HG02610 (cell line): ENCODE measurements around the gene MCM8.
"Not testable (repeated sequence)": the region's sequence is repeated elsewhere in the genome, so short reads cannot be mapped to it uniquely, and the experiment has no call there.

Source experiments
- ATAC-seq: cut with Tn5 transposase; IDR thresholded peaks from one replicate; pipeline ENCODE4 v1.9.1; 2021; ENCODE audit warnings: mild to moderate bottlenecking, moderate library complexity; ENCODE audit not compliant: unreplicated experiment

The MCM8 gene

DNA sequence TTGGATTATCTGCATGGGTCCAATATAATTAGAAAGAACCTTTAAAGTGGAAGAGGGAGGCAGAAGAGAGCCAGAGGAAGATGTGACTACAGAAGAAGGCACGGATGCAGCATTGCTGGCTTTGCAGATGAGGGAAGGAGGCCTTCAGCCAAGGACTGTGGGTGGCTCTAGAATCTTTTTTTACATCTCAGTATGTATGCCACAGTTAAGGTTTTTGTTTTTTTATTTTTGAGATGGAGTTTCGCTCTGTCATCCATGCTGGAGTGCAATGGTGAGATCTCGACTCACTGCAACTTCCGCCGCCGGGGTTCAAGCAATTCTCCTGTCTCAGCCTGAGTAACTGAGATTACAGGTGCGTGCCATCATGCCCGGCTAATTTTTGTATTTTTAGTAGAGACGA is 49.3 kb downstream of the MCM8 start:
- no peak for ATAC-seq

DNA sequence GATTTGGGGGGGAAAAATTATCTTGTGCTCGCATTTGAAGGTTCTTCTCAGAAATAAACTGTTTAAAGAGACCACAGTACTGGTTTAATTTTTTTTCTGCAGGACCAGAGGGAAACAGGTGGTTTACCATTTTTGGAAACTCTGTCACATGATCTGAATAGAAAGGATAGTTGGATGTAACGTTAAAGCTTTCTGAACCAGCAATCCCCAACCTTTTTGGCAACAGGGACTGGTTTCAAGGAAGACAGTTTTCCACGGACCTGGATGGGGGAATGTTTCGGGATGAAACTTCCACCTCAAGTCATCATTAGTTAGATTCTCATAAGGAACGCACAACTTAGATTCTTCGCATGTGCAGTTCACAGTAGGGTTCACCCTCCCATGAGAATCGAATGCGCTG is 50.4 kb downstream of the MCM8 start:
- no peak for ATAC-seq

DNA sequence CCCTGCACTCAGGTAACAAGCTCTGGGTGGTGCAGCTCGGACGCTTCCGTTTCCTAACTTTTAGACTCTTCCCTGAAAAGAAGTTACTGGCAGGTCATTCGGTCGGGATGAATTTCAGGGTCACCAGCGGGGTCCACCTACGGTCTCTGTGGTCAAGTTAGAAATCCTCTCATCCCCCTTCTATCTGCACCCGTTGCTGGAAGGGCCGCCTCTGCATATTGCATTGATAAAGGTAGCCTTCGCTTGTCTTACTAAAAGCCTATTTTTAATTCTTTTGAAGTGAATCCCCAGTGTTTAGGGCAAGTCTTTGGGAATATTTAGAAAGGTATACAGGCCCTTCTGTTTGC is 56.1 kb downstream of the MCM8 start:
- no peak for ATAC-seq

DNA sequence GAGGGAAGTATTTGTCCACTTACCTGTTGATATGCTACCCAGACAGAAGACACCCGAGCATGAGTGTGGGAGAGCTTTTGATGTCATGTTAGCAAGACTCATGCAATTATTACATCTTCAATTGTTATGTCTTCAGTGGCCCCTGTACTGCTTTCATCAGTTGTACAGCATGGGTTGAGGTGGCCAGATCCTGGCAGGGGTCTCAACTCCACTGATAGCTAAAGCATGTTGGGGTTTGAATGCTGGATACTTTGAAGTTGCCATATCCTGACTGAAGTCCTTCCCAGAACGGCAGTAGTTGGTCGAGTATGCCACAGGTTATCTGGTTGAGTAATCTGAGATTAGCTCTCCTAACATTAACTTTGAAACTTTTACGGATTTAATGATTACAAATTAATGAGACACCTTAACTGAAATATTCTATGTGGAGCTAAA is 56.7 kb downstream of the MCM8 start:
- no peak for ATAC-seq

DNA sequence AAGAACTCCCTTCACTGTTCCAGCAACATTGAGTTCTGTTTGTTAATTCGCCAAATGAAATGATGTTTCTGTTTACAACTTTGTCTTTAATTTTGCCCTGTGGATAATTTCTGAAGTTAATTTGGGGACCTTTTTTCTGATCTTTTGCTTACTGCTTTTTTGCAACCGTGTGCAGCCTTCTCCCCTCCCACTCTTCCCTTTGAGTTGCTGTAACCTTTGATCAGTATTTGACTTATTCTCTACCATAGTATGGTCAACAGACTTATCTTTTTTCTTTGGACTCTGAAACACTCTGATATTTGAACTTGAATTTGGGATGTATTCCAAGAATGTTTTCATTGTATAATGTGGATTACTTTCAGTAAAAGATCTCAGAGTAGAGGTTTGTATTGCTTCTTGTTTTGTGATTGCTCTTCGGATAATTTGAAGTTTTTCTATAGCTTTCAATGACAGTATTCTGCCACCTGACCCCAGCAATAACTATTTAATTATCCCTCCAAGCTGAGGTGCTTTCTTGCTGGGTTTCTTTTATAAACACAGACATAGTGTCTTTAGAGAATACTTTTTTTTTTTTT is 57.2 kb downstream of the MCM8 start:
- ATAC-seq: no peak

DNA sequence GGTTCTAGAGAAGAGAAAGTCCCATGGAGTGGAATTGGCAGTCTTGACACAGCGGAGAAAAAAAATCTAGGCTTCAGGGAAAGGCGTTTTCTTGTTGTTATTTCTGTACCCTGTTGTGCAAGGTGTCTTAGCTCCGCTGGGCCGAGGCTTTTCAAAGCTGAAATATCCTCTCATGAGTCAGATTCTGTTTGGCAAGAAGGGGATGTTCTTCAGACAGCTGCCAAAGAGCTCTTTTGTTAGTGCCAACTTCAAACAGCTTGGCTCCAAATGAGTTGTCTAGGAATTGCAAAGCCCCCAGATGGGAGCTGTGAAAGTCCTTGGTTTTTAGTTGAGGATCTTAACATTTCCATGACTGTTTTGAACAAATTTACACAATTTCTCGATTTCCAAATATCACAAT is 57.8 kb downstream of the MCM8 start:
- ATAC-seq: no peak

DNA sequence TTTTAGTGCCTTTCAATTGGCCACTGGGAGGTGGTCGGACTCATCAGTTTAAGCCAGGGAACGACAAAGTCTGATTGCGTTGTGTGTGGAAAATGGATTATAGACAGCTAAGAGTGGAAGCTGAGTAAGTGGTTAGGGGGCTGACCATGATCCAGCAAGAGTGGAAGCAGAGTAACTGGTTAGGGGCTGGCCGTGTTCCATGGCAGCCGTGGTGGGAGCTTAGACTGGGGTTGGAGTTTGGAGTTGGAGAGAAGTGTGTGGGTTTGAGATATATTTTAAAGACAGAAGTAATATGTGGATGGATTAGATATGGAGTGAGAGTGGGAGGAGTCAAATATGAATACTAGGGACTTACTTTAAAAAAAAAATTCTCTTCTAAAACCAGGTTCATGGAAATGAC is 61.7 kb downstream of the MCM8 start:
- ATAC-seq: no peak

DNA sequence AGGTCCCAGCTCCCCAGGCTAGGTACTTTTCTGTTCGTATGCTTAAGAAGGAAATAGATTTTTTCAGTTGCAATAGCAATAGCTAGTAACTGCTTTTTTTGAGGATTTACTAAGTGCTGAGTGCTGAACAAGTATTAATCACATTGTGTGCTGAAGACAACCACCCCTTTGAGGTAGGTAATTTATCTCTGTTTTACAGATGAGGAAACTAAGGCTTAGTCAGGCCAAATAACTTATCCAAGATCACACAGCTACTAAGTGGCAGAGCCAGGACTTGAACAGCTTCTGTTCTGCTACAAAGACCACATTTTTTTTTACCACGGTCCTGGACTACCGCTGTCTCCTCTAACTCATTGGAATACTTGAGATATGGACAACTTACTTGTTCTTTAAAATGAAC is 63.6 kb downstream of the MCM8 start:
- no peak for ATAC-seq

DNA sequence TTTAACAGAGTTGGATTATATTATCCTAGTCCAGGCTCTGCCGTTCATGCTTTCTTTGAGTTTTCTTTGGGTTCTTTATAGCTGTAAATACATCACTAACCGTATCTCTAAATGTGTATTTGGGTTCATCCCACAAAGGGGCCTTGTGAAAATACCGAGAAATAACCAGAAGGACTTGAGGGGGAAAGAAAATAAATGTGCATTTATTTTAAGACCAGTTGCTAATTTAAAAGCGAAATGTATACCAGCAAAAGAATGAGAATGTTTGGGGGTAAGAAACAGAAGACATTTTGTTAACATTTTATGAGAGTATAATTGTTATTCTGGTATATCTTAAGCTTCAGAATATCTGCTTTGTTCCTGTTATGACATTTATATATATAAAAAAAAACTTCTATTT is 64.5 kb downstream of the MCM8 start:
- no peak for ATAC-seq

DNA sequence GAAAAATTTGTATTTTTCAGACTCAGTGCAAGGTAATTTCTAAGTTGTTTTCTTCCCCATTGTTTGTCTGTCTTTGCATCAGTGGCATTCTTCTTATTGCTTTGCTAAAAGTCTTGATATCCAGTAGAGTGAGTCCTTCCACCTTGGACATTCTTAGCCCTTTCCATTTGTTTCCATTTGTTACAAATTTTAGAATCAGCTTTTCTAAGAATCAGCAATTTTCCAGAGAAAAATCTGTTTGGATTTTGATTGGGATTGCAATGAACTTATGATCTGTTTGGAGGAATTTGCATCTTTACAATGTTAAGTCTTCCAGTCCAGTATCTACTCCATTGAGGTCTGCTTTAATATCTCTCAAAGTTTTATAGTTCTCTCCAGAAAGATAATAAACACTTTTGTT is 67.0 kb downstream of the MCM8 start:
- ATAC-seq: no peak

DNA sequence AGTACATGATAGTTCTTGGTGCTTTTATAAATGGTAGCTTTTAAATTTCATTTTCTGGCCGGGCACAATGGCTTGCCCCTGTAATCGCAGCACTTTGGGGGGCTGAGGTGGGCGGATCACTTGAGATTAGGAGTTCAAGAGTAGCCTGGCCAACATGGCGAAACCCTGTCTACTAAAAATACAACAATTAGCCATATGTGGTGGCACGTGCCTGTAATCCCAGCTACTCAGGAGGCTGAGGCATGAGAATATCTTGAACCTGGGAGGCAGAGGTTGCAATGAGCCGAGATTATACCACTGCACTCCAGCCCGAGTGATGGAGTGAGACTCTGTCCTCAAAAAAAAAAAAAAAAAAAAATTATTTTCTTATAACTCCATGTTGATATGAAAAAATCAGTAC is 67.4 kb downstream of the MCM8 start:
- no peak for ATAC-seq

DNA sequence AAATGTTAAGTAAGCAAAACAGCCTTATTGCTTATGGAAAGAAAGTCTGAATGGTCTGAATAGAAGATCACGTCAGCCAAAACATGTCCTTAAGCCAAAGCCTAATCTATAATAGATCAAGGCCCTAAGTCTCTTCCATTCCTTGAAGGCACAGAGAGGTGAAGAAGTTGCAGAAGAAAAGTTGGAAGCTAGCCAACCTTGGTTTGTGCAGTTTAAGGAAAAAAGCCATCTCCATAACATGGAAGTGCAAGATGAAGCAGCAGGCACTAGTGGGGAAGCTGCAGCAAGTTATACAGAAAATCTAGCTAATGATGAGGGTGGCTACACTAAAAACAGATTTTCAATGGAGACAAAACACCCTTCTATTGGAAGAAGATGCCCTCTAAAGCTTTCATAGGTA is 74.3 kb downstream of the MCM8 start:
- no peak for ATAC-seq

DNA sequence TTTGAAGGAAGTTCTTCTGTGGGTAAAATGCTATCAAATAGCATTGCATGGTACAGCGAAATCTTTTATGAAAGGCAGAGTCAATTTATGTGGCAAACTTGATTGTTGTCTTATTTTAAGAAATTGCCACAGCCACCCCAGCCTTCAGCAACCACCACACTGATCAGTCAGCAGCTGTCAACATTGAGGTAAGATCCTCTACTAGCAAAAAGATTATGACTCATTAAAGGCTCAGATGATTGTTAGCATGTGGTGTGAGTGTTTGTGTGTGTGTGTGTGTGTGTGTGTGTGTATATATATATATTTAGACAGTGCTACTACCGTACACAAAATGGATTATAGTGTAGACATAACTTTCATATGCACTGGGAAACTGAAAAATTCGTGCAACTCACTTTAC is 75.6 kb downstream of the MCM8 start:
- no peak for ATAC-seq

DNA sequence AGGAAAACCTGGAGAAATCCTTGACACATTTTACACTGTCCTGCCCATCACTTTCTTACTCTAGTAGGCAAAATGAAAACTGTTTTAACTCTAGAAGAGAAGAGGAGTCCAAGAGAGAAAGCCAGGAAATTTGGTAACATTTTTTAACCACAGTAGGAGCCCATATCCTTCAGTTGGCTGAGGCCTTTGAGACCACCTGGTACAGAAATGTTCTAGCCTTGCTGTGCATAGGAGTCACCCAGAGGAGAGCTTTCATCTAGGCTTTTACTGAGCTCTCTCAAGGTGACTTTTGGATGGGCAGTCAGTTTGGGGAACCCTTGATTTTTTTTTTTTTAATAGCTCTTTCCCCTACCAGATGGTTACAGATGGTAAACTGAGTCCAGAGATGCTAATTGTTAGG is 78.4 kb downstream of the MCM8 start:
- ATAC-seq: no peak

DNA sequence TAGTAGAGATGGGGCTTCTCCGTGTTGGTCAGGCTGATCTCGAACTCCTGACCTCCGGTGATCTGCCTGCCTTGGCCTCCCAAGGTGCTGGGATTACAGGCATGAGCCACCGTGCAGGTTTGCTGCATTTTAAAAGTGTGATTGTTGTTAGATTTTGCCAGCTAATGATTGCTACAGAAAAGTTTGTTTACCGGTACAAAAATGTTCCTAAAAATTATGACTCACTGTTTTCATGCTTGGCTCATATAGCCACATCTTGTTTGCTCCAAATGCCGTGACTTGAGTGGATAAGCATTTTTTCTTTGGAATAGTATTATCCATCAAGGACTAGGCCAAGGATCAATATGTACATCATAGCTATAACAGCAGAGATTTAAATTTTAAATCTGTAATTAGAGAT is 79.1 kb downstream of the MCM8 start:
- no peak for ATAC-seq

DNA sequence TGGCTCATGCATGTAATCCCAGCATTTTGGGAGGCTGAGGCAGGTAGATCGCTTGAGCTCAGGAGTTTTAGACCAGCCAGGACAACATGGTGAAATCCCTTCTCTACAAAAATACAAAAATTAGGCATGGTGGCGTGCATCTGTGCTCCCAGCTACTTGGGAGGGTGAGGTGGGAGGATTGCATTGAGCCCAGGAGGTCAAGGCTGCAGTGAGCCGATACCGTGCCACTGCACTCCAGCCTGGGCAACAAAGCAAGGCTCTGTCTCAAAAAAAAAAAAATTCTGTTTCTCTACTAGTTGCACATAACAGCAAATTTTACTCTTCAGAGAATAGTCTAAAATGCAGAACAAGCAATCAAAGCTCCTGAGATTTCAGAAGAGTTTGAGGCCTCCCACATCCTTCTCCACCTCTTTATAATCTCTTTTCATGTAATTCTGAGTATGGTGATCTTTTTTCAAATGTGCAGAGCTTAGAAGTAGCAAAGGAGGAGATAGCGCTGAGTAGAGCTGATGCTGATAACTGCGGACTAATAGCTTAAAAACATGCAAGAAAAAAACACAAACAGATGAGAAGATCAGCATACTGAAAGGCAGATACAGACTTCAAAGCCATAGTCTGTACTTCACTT is 80.1 kb downstream of the MCM8 start:
- no peak for ATAC-seq

DNA sequence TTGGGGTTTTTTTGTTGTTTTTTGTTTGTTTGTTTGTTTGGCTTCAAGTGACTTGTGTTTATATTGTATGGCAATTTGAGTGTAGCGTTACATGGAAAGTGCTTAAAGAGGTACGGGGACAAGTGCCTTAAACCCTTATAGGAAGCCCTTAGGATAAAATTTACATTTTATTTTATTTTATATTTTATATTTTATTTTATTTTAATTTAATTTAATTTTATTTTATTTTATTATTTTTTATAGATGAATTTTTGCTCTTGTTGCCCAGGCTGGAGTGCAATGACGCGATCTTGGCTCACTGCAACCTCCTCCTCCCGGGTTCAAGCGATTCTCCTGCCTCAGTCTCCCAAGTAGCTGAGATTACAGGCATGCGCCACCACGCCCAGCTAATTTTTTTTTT is 82.5 kb downstream of the MCM8 start:
- not testable (repeated sequence) for ATAC-seq

DNA sequence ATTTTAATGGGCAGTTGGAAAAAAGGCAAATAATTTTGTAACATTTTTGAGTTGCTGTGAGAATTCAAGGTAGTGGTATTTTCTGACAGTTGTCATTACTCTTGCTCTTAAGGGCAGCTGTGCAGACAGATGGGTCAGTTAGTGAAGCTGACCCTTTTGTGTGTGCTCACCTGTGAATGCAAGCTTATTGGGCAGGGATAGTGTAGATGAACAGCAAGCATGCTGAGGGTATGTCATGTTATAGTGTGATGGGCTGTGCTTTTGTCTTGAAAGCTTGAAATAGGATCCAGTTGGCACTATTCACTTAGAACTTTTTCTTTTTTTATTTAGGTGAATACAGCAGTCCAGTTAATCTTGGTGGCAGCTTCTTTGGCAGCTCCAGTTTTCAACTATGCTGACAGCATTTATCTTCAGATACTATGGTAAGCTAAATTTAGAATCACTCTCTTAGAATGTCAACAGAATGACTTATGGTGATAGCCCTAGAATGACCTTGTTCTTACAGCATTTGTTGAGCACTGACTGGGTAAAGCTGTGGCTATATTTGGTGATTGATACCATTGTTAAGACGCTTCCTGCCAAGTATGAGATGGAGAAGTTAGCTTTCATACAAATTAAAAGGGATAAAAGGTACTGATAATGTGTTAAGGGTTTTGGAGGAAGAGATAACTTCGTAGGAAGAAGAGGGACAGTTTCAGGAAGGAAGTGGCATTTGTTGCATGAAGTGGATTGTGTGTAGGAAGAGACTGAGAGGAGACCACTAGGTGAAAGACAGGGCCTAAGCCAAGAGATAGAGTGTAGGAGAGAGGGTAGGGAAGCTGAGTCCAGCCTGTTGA is 83.9 kb downstream of the MCM8 start:
- ATAC-seq: no peak

DNA sequence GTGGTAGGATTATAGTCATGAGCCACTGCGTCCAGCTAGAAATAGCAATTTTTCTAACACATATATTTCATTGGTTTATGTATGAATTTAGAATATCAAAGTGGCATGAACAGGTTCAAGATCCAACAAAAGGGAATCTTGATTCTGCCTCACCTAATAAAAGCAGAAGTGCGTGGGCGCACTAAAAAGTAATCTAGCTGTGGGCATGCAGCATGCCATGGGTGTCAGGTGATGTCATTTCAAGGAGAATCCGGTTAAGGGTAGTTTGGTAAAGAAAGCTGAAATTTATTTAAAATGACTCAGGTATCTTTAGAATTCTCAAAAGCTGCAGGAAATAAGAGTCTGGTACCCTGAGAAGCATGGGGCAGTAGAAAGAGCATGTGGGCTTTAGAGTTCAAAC is 85.8 kb downstream of the MCM8 start:
- no peak for ATAC-seq

DNA sequence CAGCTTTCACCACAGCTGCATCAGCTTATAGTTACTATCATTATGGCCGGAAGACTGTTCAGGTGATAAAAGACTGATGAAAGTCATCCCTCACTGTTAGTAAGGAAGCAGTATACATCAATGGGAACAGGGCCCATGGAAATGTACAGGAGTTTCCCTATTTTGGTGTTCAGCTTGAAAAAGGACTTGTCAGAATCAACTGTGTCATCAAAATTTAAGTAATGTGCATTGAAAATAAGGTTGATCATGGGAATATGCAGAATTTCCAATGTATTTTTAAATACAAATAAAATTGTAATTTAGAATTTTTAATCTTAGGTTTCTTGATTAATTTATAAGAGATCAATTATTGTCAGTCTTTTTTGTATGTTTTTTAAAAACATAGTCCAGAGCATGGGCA is 86.6 kb downstream of the MCM8 start:
- ATAC-seq: no peak

DNA sequence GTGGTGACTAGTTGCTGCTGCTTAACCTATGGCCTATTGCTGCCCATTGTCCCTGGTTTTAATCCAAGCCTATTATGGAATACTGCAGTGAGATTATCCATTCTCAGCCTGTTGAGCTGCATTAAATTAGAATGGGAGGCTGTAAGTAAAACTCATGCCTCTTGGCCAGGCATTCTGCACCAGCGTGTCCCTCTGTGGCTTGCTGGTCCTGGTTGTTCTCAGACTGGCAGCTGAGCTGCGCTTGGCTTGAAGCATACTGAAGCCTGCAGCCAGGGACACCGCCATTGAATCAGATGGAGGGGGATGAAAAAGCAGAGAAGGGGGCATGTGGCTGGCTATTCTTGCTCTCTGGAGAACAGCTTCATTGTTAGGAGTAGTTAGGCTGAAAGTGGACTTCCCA is 87.8 kb downstream of the MCM8 start:
- ATAC-seq: no peak

DNA sequence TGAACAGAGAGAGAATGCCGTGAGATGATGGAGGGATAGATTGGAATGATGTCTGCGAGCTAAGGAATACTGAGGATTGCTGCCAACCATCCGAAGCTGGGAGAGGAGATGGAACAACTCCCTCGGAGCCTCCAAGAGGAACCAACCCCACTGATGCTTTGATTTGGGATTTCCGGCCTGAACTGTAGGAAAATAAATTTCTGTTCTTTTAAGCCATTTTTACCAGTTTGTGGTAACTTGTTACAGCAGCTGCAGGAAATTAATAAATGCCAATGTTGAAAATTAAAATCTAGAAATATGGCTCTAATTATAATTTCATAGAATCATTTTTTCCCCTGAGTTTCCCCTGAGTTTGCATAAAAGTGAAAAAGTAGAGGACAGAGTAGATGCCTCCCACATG is 89.3 kb downstream of the MCM8 start:
- ATAC-seq: no peak

DNA sequence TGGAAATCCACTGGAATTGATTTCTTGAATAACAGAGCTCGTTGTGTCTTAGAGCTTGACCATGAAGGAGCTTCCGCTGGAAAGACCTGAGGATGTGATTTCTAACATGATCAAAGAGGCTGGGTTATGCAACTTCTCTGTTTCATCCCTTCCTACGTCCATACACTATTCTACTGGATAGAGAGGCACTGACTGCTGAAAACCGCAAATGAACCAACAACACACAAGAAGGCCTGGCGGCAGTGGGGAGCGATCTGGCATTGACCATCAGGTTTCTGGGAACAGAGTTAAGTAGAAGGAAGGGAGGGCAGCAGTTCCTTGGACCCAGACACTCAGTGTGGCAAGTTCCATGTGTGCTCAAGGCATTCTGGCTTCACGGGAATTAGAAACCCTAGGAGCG is 90.1 kb downstream of the MCM8 start:
- ATAC-seq: no peak
